Neuron (in vitro differentiated cells): Measurements from ENCODE around the gene SLC25A34.
"Not testable (repeated sequence)": the region's sequence is repeated elsewhere in the genome, so short reads cannot be mapped to it uniquely, and the experiment has no call there.

Experiments used
- H2AFZ ChIP-seq: one replicate; pipeline ENCODE4 v1.6.1; 2013; ENCODE audit warnings: low read depth, mild to moderate bottlenecking, inconsistent platforms, low read length, moderate library complexity
- H3K27me3 ChIP-seq: one replicate; pipeline ENCODE4 v1.6.1; 2013; ENCODE audit warnings: low read length; ENCODE audit not compliant: insufficient read depth
- H3K36me3 ChIP-seq: one replicate; pipeline ENCODE4 v1.6.1; 2013; ENCODE audit warnings: low read length; ENCODE audit not compliant: insufficient read depth
- H3K4me1 ChIP-seq: one replicate; pipeline ENCODE4 v1.6.1; 2013; ENCODE audit warnings: low read length; ENCODE audit not compliant: insufficient read depth
- H3K4me3 ChIP-seq: 2 replicates; pipeline ENCODE4 v1.5.1; 2013; ENCODE audit warnings: mild to moderate bottlenecking, low read length, moderate library complexity
- H3K9me3 ChIP-seq: one replicate; pipeline ENCODE4 v1.6.1; 2013; ENCODE audit warnings: low read length

Gene SLC25A34

GRCh38 chr1:15736038-15736891 is at the start of gene SLC25A34:
TSS of gene SLC25A34 (plus strand) at chr1:15736258. CDS start at chr1:15736486, 228 bp downstream.
- Histone ChIP-seq H3K27me3 (no peaks in the 10 kb centered on the region), H3K36me3 (peaks cover 18% of the 10 kb centered on the region), H3K4me1 (peaks cover 7% of the 10 kb centered on the region), H2AFZ (no peak within 1 kb of the TSS), H3K9me3 (no peaks in the 10 kb centered on the region), H3K4me3 (no peak within 1 kb of the TSS)

DNA sequence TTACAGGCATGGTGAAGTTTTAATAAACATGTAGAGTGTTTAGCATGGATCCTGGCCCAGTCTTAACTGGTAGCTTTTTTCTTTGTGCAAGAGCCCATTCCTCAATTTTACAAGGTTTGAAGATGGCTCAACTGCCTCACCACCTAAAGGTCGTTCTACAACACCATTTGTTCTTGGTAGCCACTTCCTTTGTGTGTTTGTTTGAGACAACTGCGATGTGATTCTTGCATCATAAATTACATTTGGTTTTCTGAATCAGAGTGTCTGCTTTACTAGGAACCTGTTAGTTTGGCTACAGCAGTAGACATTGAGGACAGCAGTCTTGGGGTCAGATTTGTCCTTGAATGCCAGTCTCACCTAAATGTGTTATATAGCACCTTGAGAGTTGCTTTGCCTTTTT is 48.6 kb upstream of the SLC25A34 start:
- no peaks in the 10 kb centered on the region for H3K27me3 ChIP-seq
- H3K4me1 ChIP-seq: peaks cover 21% of the 10 kb centered on the region
- H3K36me3 ChIP-seq: peaks cover 7% of the 10 kb centered on the region
- H2AFZ ChIP-seq: no peak overlapping the region
- peaks cover 8% of the 10 kb centered on the region for H3K9me3 ChIP-seq
- no peak overlapping the region for H3K4me3 ChIP-seq

- H3K27me3 ChIP-seq: no peaks in the 10 kb centered on the region
- peaks cover 7% of the 10 kb centered on the region for H3K36me3 ChIP-seq
- peaks cover 9% of the 10 kb centered on the region for H3K4me1 ChIP-seq
These were observed 45.7 kb upstream of the SLC25A34 start for GRCh38 chr1:15690317-15690716.

DNA sequence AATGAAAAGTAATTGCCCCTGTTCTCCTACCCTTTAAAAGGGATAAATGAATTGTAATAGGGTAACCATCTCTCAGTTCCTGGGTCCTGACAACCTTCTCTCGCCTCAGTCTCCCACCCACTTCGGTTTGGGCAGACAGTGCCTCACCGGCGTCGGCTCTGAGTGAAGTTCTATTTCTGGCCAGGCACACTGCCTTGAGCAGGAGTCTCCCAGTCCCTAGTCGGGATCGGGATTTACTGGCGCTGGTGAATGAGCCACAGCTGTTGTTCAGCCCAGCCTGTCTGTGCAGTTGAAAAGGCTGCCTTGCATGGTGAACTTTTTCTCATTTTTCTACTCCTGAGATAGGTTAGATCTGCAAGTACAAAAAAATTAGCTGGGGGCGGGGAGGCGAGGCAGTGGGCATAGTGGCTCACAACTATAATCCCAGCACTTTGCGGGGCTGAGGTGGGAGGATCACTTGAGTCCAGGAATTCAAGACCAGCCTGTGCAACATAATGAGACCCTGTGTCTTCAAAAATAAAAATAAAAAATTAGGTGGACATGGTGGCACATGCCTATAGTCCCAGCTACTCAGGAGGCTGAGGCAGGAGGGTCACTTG is 44.5 kb upstream of the SLC25A34 start:
- Histone ChIP-seq H3K4me3 (no peak overlapping the region), H3K36me3 (peaks cover 10% of the 10 kb centered on the region), H3K27me3 (no peaks in the 10 kb centered on the region), H3K4me1 (no peaks in the 10 kb centered on the region), H2AFZ (no peak overlapping the region), H3K9me3 (peaks cover 8% of the 10 kb centered on the region)

More at GRCh38 chr1:15690317-15690716, 45.7 kb upstream of the SLC25A34 start:
- Histone ChIP-seq H3K4me3 (no peak overlapping the region), H2AFZ (no peak overlapping the region), H3K9me3 (peaks cover 8% of the 10 kb centered on the region)

- Histone ChIP-seq H3K9me3 (peaks cover 8% of the 10 kb centered on the region), H3K4me1 (no peaks in the 10 kb centered on the region), H2AFZ (no peak overlapping the region), H3K36me3 (peaks cover 10% of the 10 kb centered on the region), H3K27me3 (no peaks in the 10 kb centered on the region), H3K4me3 (no peak overlapping the region)
These were observed 43.9 kb upstream of the SLC25A34 start for GRCh38 chr1:15692121-15692682.

DNA sequence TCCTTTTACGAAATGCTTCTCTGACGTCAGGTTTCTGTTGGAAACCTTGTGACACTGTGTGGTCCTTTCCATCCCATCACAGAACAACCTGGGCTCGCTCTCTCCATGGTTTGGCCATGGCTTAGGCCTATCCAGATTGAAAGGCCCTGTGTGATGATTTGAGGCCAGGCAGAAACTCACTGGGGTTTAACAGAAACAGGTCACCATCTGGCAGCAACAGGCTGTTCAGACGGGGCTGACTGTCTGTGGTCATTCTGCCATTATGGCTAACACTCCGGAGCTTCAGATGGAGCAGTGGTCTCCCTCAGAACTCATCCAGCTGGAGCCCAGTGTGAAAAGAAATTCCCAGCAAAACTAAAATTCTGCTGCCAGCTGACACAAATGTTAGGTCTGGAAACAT is 42.7 kb upstream of the SLC25A34 start:
- no peak overlapping the region for H3K4me3 ChIP-seq
- H3K36me3 ChIP-seq: peaks cover 10% of the 10 kb centered on the region
- H3K27me3 ChIP-seq: no peaks in the 10 kb centered on the region
- no peaks in the 10 kb centered on the region for H3K4me1 ChIP-seq
- no peak overlapping the region for H2AFZ ChIP-seq
- peaks cover 8% of the 10 kb centered on the region for H3K9me3 ChIP-seq

DNA sequence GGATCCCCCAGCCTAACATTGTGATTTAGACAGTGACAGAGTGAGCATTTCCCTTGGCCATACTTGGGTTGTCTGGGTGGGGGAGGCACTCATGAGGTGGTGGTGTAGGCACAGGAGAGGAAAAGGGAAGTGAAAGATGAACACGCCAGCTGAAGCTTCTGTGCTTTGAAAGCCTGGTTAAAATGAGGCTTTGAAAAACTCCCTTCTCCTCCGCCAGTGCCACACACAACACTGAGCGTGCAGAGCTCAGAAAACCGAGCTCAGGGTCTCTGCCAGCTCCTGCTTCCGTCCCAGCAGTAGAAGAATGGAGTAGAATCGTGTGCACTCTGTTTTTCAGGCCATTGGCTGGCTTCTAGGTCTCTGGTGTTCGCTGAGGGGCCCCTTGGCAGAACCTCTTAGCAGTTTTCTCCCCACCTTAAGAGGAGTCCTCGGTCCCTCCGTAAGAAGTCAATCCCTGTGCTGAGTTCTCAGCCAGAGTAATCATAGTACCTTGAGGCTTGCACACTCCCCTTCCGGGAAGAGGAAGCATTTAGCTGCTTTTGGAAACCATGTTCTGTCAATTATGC is 39.0 kb upstream of the SLC25A34 start:
- Histone ChIP-seq H3K9me3 (no peaks in the 10 kb centered on the region), H3K4me1 (no peaks in the 10 kb centered on the region), H3K36me3 (peaks cover 3% of the 10 kb centered on the region), H3K4me3 (no peak overlapping the region), H3K27me3 (no peaks in the 10 kb centered on the region), H2AFZ (no peak overlapping the region)

GRCh38 chr1:15698201-15698600 is 37.9 kb upstream of the SLC25A34 start:
- Histone ChIP-seq H3K9me3 (no peaks in the 10 kb centered on the region), H3K4me1 (peaks cover 1% of the 10 kb centered on the region), H3K27me3 (no peaks in the 10 kb centered on the region), H2AFZ (no peak overlapping the region), H3K4me3 (no peak overlapping the region), H3K36me3 (peaks cover 3% of the 10 kb centered on the region)

DNA sequence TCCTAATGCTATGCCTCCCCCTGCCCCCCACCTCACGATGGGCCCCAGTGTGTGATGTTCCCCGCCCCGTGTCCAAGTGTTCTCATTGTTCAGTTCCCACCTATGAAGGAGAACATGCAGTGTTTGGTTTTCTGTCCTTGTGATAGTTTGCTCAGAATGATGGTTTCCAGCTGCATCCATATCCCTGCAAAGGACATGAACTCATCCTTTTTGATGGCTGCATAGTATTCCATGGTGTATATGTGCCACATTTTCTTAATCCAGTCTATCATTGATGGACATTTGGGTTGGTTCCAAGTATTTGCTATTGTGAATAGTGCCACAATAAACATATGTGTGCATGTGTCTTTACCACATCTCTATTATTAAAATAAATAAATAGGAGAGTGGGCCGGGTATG is 36.7 kb upstream of the SLC25A34 start:
- not testable (repeated sequence) for H2AFZ ChIP-seq, H3K4me3 ChIP-seq, H3K27me3 ChIP-seq

DNA sequence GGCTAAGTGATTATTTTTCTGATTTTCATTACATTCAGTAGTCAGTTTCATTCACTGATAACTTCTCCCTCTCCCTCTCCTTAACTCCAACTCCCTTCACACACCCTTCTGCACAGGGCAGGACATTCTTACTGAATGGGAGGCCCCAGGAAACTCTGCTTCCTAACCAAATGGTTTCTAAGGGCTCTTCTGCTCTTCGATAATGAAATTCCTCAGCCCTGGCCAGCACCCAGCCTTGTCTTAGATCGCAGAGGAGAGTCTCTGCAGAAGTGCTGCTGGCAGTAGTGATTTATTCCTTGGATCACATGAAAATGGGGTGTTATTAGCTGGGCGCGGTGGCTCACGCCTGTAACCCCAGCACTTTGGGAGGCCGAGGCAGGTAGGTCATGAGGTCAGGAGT is 35.5 kb upstream of the SLC25A34 start:
- H3K36me3 ChIP-seq: peaks cover 11% of the 10 kb centered on the region

More for the DNA sequence above, 36.7 kb upstream of the SLC25A34 start:
- H3K36me3 ChIP-seq, H3K9me3 ChIP-seq, H3K4me1 ChIP-seq: not testable (repeated sequence)

GRCh38 chr1:15701784-15702183 is 34.3 kb upstream of the SLC25A34 start:
- H3K4me3 ChIP-seq: no peak overlapping the region
- H3K9me3 ChIP-seq: no peaks in the 10 kb centered on the region
- peaks cover 11% of the 10 kb centered on the region for H3K36me3 ChIP-seq
- H2AFZ ChIP-seq: no peak overlapping the region
- H3K4me1 ChIP-seq: peaks cover 7% of the 10 kb centered on the region
- no peaks in the 10 kb centered on the region for H3K27me3 ChIP-seq

More for the DNA sequence above, 35.5 kb upstream of the SLC25A34 start:
- peaks cover 7% of the 10 kb centered on the region for H3K4me1 ChIP-seq
- no peaks in the 10 kb centered on the region for H3K27me3 ChIP-seq
- H2AFZ ChIP-seq: no peak overlapping the region
- no peaks in the 10 kb centered on the region for H3K9me3 ChIP-seq
- H3K4me3 ChIP-seq: no peak overlapping the region

DNA sequence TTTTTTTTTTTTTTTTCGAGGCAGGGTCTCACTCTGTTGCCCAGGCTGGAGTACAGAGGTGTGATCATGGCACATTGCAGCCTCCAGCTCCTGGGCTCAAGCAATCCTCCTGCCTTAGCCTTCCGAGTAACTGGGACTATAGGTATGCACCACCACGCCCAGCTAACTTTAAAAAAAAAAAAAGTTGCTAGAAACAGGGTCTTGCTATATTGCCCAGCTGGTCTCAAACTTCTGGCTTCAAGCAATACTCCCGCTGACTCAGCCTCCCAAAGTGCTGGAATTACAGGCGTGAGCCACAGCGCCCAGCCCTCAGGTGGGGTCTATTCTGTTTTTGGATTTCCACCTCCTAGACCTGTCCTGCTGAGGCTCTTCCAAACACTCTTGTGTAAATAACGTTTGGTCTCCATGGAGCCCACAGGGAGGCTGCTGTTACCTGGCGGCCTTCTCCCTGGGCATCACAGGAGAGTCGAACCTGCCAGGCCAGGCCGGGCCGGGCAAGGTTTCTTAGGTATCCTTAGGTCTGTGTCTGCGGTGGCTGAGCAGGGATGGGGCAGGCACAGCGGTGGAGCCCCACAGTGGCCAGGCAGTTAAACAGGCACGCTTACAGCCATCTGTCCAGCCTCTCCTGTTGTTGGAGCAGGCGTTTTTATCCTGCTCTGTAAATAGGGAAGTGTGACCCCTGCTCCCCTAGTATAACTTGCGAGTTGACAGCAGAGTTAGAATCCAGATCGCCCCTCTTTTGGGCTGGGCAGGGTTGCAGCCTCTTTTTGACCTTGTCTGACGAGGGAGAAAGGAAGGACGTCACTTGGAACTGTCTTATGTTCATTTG is 33.1 kb upstream of the SLC25A34 start:
- Histone ChIP-seq H3K4me1 (peaks cover 7% of the 10 kb centered on the region), H3K27me3 (no peaks in the 10 kb centered on the region), H3K4me3 (no peak overlapping the region), H3K36me3 (peaks cover 11% of the 10 kb centered on the region), H2AFZ (no peak overlapping the region), H3K9me3 (no peaks in the 10 kb centered on the region)
